Ascending aorta (tissue), 2 donors: ENCODE results near the gene AURKAIP1. TPM values are rescaled to one million over a fixed set of nuclear protein-coding genes. Genes with fewer than 3 reads are reported as not detected.

ENCODE experiments used
- DNase-seq, 2 donors: peaks; one replicate each; pipeline ENCODE4 v3.0.0-alpha.2; 2019; ENCODE audit warnings: low spot score in 2 of 2
- H3K27ac ChIP-seq, 2 donors: fragments of 200-600 bp; sonication (generic); one replicate each; pipeline ENCODE4 v1.5.1; 2016 to 2017; ENCODE audit warnings: mild to moderate bottlenecking in 1 of 2
- H3K27me3 ChIP-seq: fragments of 200-600 bp; sonication (generic); one replicate; pipeline ENCODE4 v1.5.1; 2017
- H3K36me3 ChIP-seq, 2 donors: fragments of 200-600 bp; sonication (generic); one replicate each; pipeline ENCODE4 v1.5.1; 2016
- H3K4me1 ChIP-seq, 2 donors: fragments of 200-600 bp; sonication (generic); one replicate each; pipeline ENCODE4 v1.5.1; 2016 to 2017; ENCODE audit warnings: mild to moderate bottlenecking in 1 of 2
- H3K4me3 ChIP-seq, 2 donors: fragments of 200-600 bp; sonication (generic); one replicate each; pipeline ENCODE4 v1.5.1; 2016 to 2017; ENCODE audit warnings: mild to moderate bottlenecking in 1 of 2
- H3K9me3 ChIP-seq, 2 donors: fragments of 200-600 bp; sonication (generic); one replicate each; pipeline ENCODE4 v1.5.1; 2016
- intact Hi-C: fragments of 100-400 bp; cut with DNase I; formaldehyde crosslinking; loops from one replicate; pipeline ENCODE4 v1.15.1; 2023
- total RNA-seq: library from RNA; depleted of rRNA; stranded (reverse); fragments of >200 nt; gene quantifications from one replicate; pipeline ENCODE4 v1.1.0, GENCODE V29; 2016
- TF ChIP-seq, protein P1 (sequence below), 3 experiments: fragments of 200-600 bp in 2 of 3; fragments of 450-650 bp in 1 of 3; sonication (generic) in 2 of 3; IDR thresholded peaks; one replicate each; pipeline ENCODE4 v1.5.1; 2016 to 2019; ENCODE audit warnings: antibody characterized with exemption in 3 of 3, mild to moderate bottlenecking in 1 of 3, moderate library complexity in 1 of 3

AURKAIP1 gene
- total RNA-seq, 1 donor from 2014 or later, result 247 TPM

DNA sequence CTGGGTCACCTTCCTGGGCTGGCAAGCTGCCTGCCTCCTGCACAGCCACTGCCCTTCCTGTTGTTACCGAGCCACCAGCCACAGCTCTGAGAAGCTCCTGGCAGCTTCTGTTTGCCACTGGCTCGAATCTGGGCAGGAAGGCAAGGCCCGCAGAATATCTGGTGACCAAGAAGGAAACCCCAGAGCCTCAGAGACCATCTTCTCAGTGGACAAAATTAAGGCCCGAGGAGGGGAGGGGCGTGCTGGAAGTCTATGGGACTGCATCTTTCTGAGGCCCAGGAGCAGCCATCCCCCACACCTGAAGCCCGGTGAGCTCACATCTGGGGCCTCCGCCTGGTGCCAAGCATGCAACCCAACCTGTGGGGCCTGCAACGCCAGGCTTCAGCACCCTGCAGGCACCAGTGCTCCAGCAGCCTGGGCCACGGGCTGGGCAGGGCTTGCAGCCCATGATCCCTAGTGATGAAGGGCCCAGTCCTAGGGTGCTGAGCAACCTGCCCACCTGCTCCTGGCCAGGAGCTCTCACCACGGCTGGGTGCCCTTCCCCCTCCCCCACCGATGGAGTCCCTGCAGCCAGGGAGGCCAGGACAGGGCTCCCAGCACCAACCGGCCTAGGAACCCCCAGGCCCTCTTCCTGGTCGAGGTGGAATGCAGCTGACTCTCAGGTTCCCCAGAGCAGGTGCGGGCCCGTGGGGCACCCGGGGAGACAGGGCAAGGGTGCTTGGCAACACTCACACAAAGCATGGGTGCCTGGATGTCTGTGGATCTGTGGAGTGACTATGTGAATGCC lies 49.5 kb downstream of the AURKAIP1 start:
- Histone ChIP-seq H3K4me3 (peak overlapping the region; percentile 70 to 89), H3K4me1 (peaks cover 8 to 33% of the 10 kb centered on the region in 2 donors), H3K27me3 (no peaks in the 10 kb centered on the region), H3K9me3 (no peaks in the 10 kb centered on the region), H3K36me3 (peaks cover 13 to 28% of the 10 kb centered on the region in 2 donors), H3K27ac (peak overlapping the region; percentile 70 to 72)
- intact Hi-C loops, result loop anchor here (2.0 kb wide), 1 partner anchor 17 kb away; the partner anchor contains the start of gene PUSL1
- TF ChIP-seq, protein P1, sequence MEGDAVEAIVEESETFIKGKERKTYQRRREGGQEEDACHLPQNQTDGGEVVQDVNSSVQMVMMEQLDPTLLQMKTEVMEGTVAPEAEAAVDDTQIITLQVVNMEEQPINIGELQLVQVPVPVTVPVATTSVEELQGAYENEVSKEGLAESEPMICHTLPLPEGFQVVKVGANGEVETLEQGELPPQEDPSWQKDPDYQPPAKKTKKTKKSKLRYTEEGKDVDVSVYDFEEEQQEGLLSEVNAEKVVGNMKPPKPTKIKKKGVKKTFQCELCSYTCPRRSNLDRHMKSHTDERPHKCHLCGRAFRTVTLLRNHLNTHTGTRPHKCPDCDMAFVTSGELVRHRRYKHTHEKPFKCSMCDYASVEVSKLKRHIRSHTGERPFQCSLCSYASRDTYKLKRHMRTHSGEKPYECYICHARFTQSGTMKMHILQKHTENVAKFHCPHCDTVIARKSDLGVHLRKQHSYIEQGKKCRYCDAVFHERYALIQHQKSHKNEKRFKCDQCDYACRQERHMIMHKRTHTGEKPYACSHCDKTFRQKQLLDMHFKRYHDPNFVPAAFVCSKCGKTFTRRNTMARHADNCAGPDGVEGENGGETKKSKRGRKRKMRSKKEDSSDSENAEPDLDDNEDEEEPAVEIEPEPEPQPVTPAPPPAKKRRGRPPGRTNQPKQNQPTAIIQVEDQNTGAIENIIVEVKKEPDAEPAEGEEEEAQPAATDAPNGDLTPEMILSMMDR (IDR thresholded peaks at IDR 0.05), result no peak
- DNase-seq, result no peak

DNA sequence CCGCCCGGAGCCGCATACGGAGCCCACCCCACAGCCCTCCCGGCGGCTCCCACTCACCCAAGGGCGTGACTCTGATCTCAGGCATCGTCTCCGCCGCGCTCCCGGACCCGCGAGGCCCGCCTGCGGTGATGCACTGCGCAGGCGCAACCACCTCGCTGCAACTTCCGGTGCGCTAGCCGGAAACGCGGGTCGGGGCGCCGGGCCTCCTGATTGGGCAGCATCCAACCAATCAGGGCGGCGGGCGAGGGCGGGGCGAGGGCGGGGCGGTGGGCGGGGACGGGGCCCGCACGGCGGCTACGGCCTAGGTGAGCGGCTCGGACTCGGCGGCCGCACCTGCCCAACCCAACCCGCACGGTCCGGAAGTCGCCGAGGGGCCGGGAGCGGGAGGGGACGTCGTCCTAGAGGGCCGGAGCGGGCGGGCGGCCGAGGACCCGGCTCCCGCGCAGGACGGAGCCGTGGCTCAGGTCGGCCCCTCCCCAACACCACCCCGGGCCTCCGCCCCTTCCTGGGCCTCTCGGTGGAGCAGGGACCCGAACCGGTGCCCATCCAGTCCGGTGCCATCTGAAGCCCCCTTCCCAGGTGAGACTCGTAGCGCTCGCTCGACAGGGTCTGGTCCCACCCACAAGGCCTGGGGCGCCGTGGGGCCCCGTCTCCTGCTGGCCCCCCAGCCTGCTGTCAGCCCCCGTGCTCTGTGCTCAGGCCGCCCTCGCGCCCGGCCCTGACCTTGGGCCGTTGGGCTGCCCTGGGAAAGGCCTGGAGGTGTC lies 50.3 kb downstream of the AURKAIP1 start, which contains the start of the genes CPTP and INTS11:
TSS of gene CPTP (plus strand) at position 279 of the 764 bp plus-strand sequence. CDS start 2,109 bp downstream, outside the sequence.
TSS of gene INTS11 (minus strand) at position 137 of the 764 bp plus-strand sequence. CDS start at position 85, 52 bp downstream.
- DNase-seq, result peak; percentile 68 to 96
- Histone ChIP-seq H3K27me3 (no peaks in the 10 kb centered on the region), H3K9me3 (no peaks in the 10 kb centered on the region), H3K27ac (peak within 1 kb of the TSS; percentile 72 to 76), H3K4me1 (peaks cover 8 to 33% of the 10 kb centered on the region in 2 donors), H3K4me3 (peak within 1 kb of the TSS; percentile 70 to 89), H3K36me3 (peaks cover 21 to 34% of the 10 kb centered on the region in 2 donors)
- TF ChIP-seq, protein P1 (IDR thresholded peaks at IDR 0.05), result no peak
- intact Hi-C loops, result loop anchor here (1.0 to 2.0 kb wide), 3 partner anchors 16 to 75 kb away; partner anchors contain the start of genes CCNL2, DVL1 and PUSL1

DNA sequence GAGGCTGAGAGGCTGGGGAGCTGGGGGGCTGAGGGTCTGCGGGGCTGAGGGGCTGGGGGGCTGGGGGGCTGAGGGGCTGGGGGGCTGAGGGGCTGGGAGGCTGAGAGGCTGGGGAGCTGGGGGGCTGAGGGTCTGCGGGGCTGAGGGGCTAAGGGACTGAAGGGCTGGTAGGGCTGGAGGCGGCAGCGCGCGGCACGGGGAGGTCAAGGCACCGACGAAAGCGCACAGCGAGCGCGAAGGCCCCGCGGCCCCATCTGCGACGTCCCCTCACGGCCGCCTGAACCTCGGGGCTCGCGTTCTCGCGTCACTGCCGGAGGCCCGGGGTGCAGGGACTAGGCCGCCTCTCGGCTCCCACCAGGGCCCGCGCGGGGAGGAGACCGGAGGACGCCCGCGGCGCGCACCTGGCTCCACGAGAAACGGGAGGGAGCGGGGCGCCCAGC lies 50.9 kb downstream of the AURKAIP1 start:
- H3K36me3 ChIP-seq, result peaks cover 27 to 40% of the 10 kb centered on the region in 2 donors
- DNase-seq, result no peak
- H3K4me3 ChIP-seq, result peak overlapping the region; percentile 70 to 89
- no peaks in the 10 kb centered on the region for H3K27me3 ChIP-seq
- H3K9me3 ChIP-seq, result no peaks in the 10 kb centered on the region
- H3K4me1 ChIP-seq, result peaks cover 8 to 33% of the 10 kb centered on the region in 2 donors
- intact Hi-C loops, result loop anchor here (1.0 to 2.0 kb wide), 3 partner anchors 15 to 75 kb away; partner anchors contain the start of genes CCNL2, DVL1 and PUSL1
- H3K27ac ChIP-seq, result peak overlapping the region; percentile 72 to 76
- TF ChIP-seq, protein P1 (IDR thresholded peaks at IDR 0.05), result no peak

Other genes with a start within 250 kb of the AURKAIP1 start
- gene TTLL10, start 201.3 kb downstream of the AURKAIP1 start, total RNA-seq, result not detected
- not detected for gene TNFRSF18, start 168.6 kb downstream of the AURKAIP1 start, total RNA-seq
- gene TNFRSF4, start 161.1 kb downstream of the AURKAIP1 start, total RNA-seq, result 4.8 TPM
- 223 TPM for gene SDF4, start 143.2 kb downstream of the AURKAIP1 start, total RNA-seq
- 94.9 TPM for gene B3GALT6, start 143.0 kb downstream of the AURKAIP1 start, total RNA-seq
- gene C1QTNF12, start 128.5 kb downstream of the AURKAIP1 start, total RNA-seq, result not detected
- 25.2 TPM for gene UBE2J2, start 101.4 kb downstream of the AURKAIP1 start, total RNA-seq
- gene SCNN1D, start 94.8 kb downstream of the AURKAIP1 start, total RNA-seq, result 0.32 TPM
- 105 TPM for gene ACAP3, start 67.3 kb downstream of the AURKAIP1 start, total RNA-seq
- gene PUSL1, start 66.6 kb downstream of the AURKAIP1 start, total RNA-seq, result 28.3 TPM
- 214 TPM for gene INTS11, start 50.5 kb downstream of the AURKAIP1 start, total RNA-seq
- gene CPTP, start 50.4 kb downstream of the AURKAIP1 start, total RNA-seq, result 71.3 TPM
- gene TAS1R3, start 43.9 kb downstream of the AURKAIP1 start, total RNA-seq, result 2.7 TPM
- gene DVL1, start 25.8 kb downstream of the AURKAIP1 start, total RNA-seq, result 66.7 TPM
- gene MXRA8, start 16.7 kb downstream of the AURKAIP1 start, total RNA-seq, result 345 TPM
- gene CCNL2, start 24.1 kb upstream of the AURKAIP1 start, total RNA-seq, result 150 TPM
- gene MRPL20, start 32.1 kb upstream of the AURKAIP1 start, total RNA-seq, result 63.4 TPM
- gene ANKRD65, start 46.1 kb upstream of the AURKAIP1 start, total RNA-seq, result 12.5 TPM
- gene VWA1, start 60.5 kb upstream of the AURKAIP1 start, total RNA-seq, result 79.0 TPM
- gene ATAD3C, start 74.5 kb upstream of the AURKAIP1 start, total RNA-seq, result not detected
- 14.2 TPM for gene ATAD3B, start 96.6 kb upstream of the AURKAIP1 start, total RNA-seq
- 46.3 TPM for gene ATAD3A, start 137.0 kb upstream of the AURKAIP1 start, total RNA-seq
- not detected for gene TMEM240, start 165.4 kb upstream of the AURKAIP1 start, total RNA-seq
- 50.1 TPM for gene SSU72, start 199.7 kb upstream of the AURKAIP1 start, total RNA-seq
- gene FNDC10, start 224.9 kb upstream of the AURKAIP1 start, total RNA-seq, result 1.8 TPM
- 96.9 TPM for gene MIB2, start 240.3 kb upstream of the AURKAIP1 start, total RNA-seq